ENCODE data around the gene PTH1R. TPM values are rescaled to one million over a fixed set of nuclear protein-coding genes. Genes with fewer than 3 reads are reported as not detected.

The PTH1R gene
- polyA plus RNA-seq, 2 of the 4 experiments (the other 2 are of a cell fraction), result 0.45 to 0.53 TPM

GRCh38 chr3:46865031-46865507 lies 12.5 kb upstream of the PTH1R start:
- no peak overlapping the region for H3K4me2 ChIP-seq
- ChIA-PET CTCF (interaction anchor here (2.8 kb wide), 1 partner anchor 29 kb away, joined by 27 read pairs; no protein-coding TSS in a partner anchor), POLR2A (no interaction called here)
- FAIRE-seq, result no peak
- ATAC-seq, result no peak
- no peaks in the 10 kb centered on the region for H3K4me1 ChIP-seq
- TF ChIP-seq ZSCAN20 (CRISPR knock-in tag; IDR thresholded peaks at IDR 0.05) (no peak), MAFK (IDR thresholded peaks at IDR 0.05; ENCODE audit: partially characterized antibody) (no peak), CHD2 (IDR thresholded peaks at IDR 0.05; ENCODE audit: low read length, partially characterized antibody) (no peak), JUN (IDR thresholded peaks at IDR 0.05) (no peak), CEBPB (IDR thresholded peaks at IDR 0.05) (no peak), BCL3 (IDR thresholded peaks at IDR 0.05) (no peak), RNF2 (IDR thresholded peaks at IDR 0.05; ENCODE audit: borderline replicate concordance, low read depth) (no peak), PHF8 (IDR thresholded peaks at IDR 0.05; ENCODE audit: borderline replicate concordance, low read depth) (no peak), EHMT2 (IDR thresholded peaks at IDR 0.05; ENCODE audit: low read depth) (no peak), ZFP36 (IDR thresholded peaks at IDR 0.05; ENCODE audit: borderline replicate concordance, partially characterized antibody) (no peak), FOSL2 (IDR thresholded peaks at IDR 0.05) (no peak), FOSL2 (CRISPR knock-in tag; IDR thresholded peaks at IDR 0.05) (no peak), USF2 (IDR thresholded peaks at IDR 0.05) (no peak), EP300 (IDR thresholded peaks at IDR 0.05) (no peak), HMGXB4 (CRISPR knock-in tag; IDR thresholded peaks at IDR 0.05; ENCODE audit: borderline replicate concordance) (no peak), RFX5 (IDR thresholded peaks at IDR 0.05) (no peak)
- TF ChIP-seq, protein P1, sequence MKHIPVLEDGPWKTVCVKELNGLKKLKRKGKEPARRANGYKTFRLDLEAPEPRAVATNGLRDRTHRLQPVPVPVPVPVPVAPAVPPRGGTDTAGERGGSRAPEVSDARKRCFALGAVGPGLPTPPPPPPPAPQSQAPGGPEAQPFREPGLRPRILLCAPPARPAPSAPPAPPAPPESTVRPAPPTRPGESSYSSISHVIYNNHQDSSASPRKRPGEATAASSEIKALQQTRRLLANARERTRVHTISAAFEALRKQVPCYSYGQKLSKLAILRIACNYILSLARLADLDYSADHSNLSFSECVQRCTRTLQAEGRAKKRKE (CRISPR knock-in tag; IDR thresholded peaks at IDR 0.05; ENCODE audit: low read depth), result no peak
- TF ChIP-seq, protein P2, sequence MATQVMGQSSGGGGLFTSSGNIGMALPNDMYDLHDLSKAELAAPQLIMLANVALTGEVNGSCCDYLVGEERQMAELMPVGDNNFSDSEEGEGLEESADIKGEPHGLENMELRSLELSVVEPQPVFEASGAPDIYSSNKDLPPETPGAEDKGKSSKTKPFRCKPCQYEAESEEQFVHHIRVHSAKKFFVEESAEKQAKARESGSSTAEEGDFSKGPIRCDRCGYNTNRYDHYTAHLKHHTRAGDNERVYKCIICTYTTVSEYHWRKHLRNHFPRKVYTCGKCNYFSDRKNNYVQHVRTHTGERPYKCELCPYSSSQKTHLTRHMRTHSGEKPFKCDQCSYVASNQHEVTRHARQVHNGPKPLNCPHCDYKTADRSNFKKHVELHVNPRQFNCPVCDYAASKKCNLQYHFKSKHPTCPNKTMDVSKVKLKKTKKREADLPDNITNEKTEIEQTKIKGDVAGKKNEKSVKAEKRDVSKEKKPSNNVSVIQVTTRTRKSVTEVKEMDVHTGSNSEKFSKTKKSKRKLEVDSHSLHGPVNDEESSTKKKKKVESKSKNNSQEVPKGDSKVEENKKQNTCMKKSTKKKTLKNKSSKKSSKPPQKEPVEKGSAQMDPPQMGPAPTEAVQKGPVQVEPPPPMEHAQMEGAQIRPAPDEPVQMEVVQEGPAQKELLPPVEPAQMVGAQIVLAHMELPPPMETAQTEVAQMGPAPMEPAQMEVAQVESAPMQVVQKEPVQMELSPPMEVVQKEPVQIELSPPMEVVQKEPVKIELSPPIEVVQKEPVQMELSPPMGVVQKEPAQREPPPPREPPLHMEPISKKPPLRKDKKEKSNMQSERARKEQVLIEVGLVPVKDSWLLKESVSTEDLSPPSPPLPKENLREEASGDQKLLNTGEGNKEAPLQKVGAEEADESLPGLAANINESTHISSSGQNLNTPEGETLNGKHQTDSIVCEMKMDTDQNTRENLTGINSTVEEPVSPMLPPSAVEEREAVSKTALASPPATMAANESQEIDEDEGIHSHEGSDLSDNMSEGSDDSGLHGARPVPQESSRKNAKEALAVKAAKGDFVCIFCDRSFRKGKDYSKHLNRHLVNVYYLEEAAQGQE (IDR thresholded peaks at IDR 0.05), result no peak
- H3K27ac ChIP-seq, result no peak overlapping the region
- 59% methylated on average over 2 of the region's 12 CpGs for WGBS (ENCODE audit: missing lambda C conversion rate)
- DNase-seq (ENCODE audit: low read depth in 1 of 2, low spot score in 1 of 2), result no peak
- no peak overlapping the region for H3K4me3 ChIP-seq
- no peaks in the 10 kb centered on the region for H3K9me3 ChIP-seq
